ENCODE results near the gene PIN4. TPM values are rescaled to one million over a fixed set of nuclear protein-coding genes. Genes with fewer than 3 reads are reported as not detected.

PIN4 gene
- total and polyA plus RNA-seq, 2 of the 8 experiments (the other 6 are each of a cell fraction or from before 2014, with no cell fraction given) = 4.8 to 9.4 TPM

DNA sequence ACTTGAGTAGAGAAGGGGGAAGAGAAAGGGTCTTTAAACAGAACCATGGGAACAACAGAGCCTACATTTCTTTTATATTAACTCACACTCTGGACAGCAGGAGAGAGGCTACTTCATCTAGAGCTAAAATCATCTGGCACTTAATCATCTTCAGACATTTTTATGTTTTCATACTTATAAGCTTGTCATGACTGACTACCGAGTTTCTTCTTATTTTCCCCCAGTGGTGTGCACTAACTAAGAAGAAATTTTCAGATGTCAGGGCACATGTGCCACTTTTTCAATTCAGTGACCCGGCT lies 38.0 kb upstream of the PIN4 start:
- no peak overlapping the region for H3K4ac ChIP-seq (replicated peaks; ENCODE audit: insufficient read length, low read depth, low read length)
- H3K27me3 ChIP-seq (replicated peaks in 1 of 4; ENCODE audit: control insufficient read depth in 3 of 4, extremely low read depth in 1 of 4, insufficient read depth in 3 of 4, low read length in 3 of 4) = no peaks in the 10 kb centered on the region
- no peaks in the 10 kb centered on the region for H3K4me1 ChIP-seq (replicated peaks in 1 of 4; ENCODE audit: control insufficient read depth in 3 of 4, insufficient read depth in 4 of 4, low read length in 3 of 4)
- H3K27ac ChIP-seq (ENCODE audit: low read depth, low read length) = no peak overlapping the region
- no peak overlapping the region for H2AFZ ChIP-seq (ENCODE audit: low read length)
- no peak overlapping the region for H3K23ac ChIP-seq (ENCODE audit: insufficient read length)
- no peaks in the 10 kb centered on the region for H3K79me1 ChIP-seq (ENCODE audit: low read depth, low read length)
- H2BK15ac ChIP-seq (ENCODE audit: low read length) = no peak overlapping the region
- H2BK5ac ChIP-seq (ENCODE audit: low read depth, low read length) = no peak overlapping the region
- no peak for DNase-seq (ENCODE audit: low read depth in 1 of 2, low spot score in 2 of 2)
- no peak for FAIRE-seq
- ChIA-PET POLR2A (ENCODE audit: partially characterized antibody) (no interaction called here), CTCF (ENCODE audit: partially characterized antibody) (interaction anchor here (0.6 kb wide), 1 partner anchor 10 kb away, joined by 3 read pairs; no protein-coding TSS in a partner anchor)
- H3K14ac ChIP-seq (ENCODE audit: insufficient read length) = no peak overlapping the region
- no peaks in the 10 kb centered on the region for H3K9me3 ChIP-seq (ENCODE audit: insufficient read depth in 2 of 2, low read depth in 1 of 2, low read length in 1 of 2)
- H4K20me1 ChIP-seq (replicated peaks in 1 of 2; ENCODE audit: control insufficient read depth in 1 of 2, insufficient read depth in 2 of 2, low read length in 2 of 2) = peaks cover 0 to 3% of the 10 kb centered on the region in 2 experiments
- H2BK20ac ChIP-seq (ENCODE audit: low read length) = no peak overlapping the region
- no peak overlapping the region for H3K18ac ChIP-seq (ENCODE audit: extremely low read depth, low read length)
- no peak overlapping the region for H4K8ac ChIP-seq (ENCODE audit: extremely low read depth, insufficient read depth, low read length)
- no peak overlapping the region for H4K5ac ChIP-seq (ENCODE audit: insufficient read length, low read depth, low read length)
- H2AK5ac ChIP-seq (ENCODE audit: low read depth, low read length) = no peak overlapping the region
- no peak overlapping the region for H3K4me2 ChIP-seq (ENCODE audit: insufficient read depth in 1 of 2, low read depth in 2 of 2, low read length in 2 of 2)
- H3K4me3 ChIP-seq (ENCODE audit: extremely low read depth in 1 of 4, insufficient read depth in 2 of 4, low read depth in 3 of 4, low read length in 4 of 4) = no peak overlapping the region
- no peak overlapping the region for H3K9ac ChIP-seq (replicated peaks in 1 of 4; ENCODE audit: extremely low read depth in 1 of 4, low read depth in 3 of 4, low read length in 3 of 4)
- H2BK12ac ChIP-seq (ENCODE audit: low read depth, low read length) = no peak overlapping the region
- H2BK120ac ChIP-seq (replicated peaks; ENCODE audit: low read depth, low read length) = no peak overlapping the region
- H3K56ac ChIP-seq (replicated peaks; ENCODE audit: insufficient read length, low read depth, low read length) = no peak overlapping the region
- WGBS, 2 experiments (ENCODE audit: extremely low coverage in 1 of 2, insufficient coverage in 1 of 2, insufficient read length in 1 of 2, insufficient replicate concordance in 2 of 2, low coverage in 1 of 2, low lambda C conversion rate in 2 of 2, missing lambda C conversion rate in 1 of 2) = 76% methylated on average over 2 of the region's 2 CpGs; no CpG with 5 or more reads in 1 of the 2 experiments
- H3K79me2 ChIP-seq (ENCODE audit: control insufficient read depth in 1 of 2, insufficient read depth in 2 of 2, low read length in 2 of 2) = no peaks in the 10 kb centered on the region
- no peak overlapping the region for H4K91ac ChIP-seq (replicated peaks; ENCODE audit: insufficient read length, low read length)
- H3K36me3 ChIP-seq (ENCODE audit: control insufficient read depth in 2 of 4, insufficient read depth in 4 of 4, low read length in 3 of 4) = peaks cover 0 to 4% (median 2%) of the 10 kb centered on the region in 4 experiments; a peak in 2 of 8 replicates
- H3K23me2 ChIP-seq (ENCODE audit: low read depth, low read length) = no peaks in the 10 kb centered on the region; the same call in 1 of the 2 replicates
- TF ChIP-seq RAD21 (IDR thresholded peaks at IDR 0.05 in 1 of 2, conservative IDR thresholded peaks at IDR 0.05 in 1 of 2; ENCODE audit: low read depth in 2 of 2, low read length in 2 of 2) = no peak
- TF ChIP-seq, protein P1, sequence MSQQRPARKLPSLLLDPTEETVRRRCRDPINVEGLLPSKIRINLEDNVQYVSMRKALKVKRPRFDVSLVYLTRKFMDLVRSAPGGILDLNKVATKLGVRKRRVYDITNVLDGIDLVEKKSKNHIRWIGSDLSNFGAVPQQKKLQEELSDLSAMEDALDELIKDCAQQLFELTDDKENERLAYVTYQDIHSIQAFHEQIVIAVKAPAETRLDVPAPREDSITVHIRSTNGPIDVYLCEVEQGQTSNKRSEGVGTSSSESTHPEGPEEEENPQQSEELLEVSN (IDR thresholded peaks at IDR 0.05) = no peak
- no peak for TF ChIP-seq ASH2L (IDR thresholded peaks at IDR 0.05; ENCODE audit: low read length)
- TF ChIP-seq SIN3A (conservative IDR thresholded peaks at IDR 0.05 in 1 of 2, IDR thresholded peaks at IDR 0.05 in 1 of 2; ENCODE audit: low read depth in 1 of 2, low read length in 2 of 2) = no peak
- TF ChIP-seq EZH2 (IDR thresholded peaks at IDR 0.05; ENCODE audit: low read depth, low read length, severe bottlenecking) = no peak
- TF ChIP-seq TCF12 (IDR thresholded peaks at IDR 0.05; ENCODE audit: low read depth, low read length) = no peak
- TF ChIP-seq CBX8 (IDR thresholded peaks at IDR 0.05; ENCODE audit: borderline replicate concordance, low read depth, low read length) = no peak
- no peak for TF ChIP-seq BCL11A (IDR thresholded peaks at IDR 0.05; ENCODE audit: low read depth in 2 of 2, low read length in 2 of 2)
- TF ChIP-seq ATF2 (IDR thresholded peaks at IDR 0.05; ENCODE audit: low read length) = no peak
- no peak for TF ChIP-seq USF2 (IDR thresholded peaks at IDR 0.05; ENCODE audit: low read length)

Measured in H1 (cell line).